ENCODE data around the gene DLGAP3. TPM values are rescaled to one million over a fixed set of nuclear protein-coding genes. Genes with fewer than 3 reads are reported as not detected.

Gene DLGAP3
- total and polyA plus RNA-seq, 4 donors, result 0.05 to 0.19 (median 0.08) TPM

DNA sequence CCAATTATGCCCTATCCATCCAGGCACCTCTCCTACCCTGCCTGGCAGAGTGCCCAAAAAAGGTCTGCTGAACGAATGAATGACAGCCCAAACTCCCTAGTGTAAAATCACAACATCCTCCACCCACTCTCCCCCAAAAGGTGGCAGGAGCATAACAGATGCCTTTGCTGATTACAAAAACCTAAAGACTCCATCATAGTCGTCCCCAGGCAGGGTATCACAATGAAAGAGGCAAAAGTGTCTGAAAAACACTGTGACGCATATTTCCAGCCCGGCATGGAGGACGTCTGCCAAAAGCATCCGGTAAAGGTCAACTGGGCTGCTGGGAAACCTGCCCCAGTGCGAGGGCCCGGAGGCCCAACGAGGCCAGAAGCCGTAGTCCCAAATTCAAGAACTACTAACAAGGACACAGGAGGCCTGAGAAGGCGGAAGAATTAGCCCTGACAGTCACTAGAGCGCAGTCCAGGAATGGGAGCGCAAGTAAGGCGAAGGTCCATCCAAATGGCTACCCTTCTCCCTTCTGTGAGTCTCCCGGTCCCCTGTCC is 70.5 kb downstream of the DLGAP3 start:
- under 1% methylated on average over 15 of the region's 15 CpGs for WGBS
- Histone ChIP-seq H3K27me3 (ENCODE audit: control insufficient read depth in 4 of 4, insufficient read depth in 4 of 4, low read length in 3 of 4) (no peaks in the 10 kb centered on the region), H3K36me3 (ENCODE audit: control insufficient read depth in 4 of 4, insufficient read depth in 3 of 4, low read depth in 1 of 4, low read length in 3 of 4) (peaks cover 4 to 19% (median 16%) of the 10 kb centered on the region in 4 donors), H3K9ac (ENCODE audit: low read depth in 1 of 2, low read length in 2 of 2) (peak overlapping the region; percentile 78 to 99), H3K9me3 (ENCODE audit: control insufficient read depth in 4 of 4, low read length in 3 of 4) (no peaks in the 10 kb centered on the region), H3K27ac (ENCODE audit: low read depth in 1 of 2, low read length in 2 of 2) (peak overlapping the region; percentile 88 to 91), H3K4me3 (ENCODE audit: low read depth in 1 of 3, low read length in 3 of 3) (peak overlapping the region; percentile 74 to 100 (median 88)), H3K4me1 (ENCODE audit: control insufficient read depth in 4 of 4, insufficient read depth in 4 of 4, low read length in 3 of 4) (peaks cover 2 to 22% (median 17%) of the 10 kb centered on the region in 4 donors)
- TF ChIP-seq, protein P1, sequence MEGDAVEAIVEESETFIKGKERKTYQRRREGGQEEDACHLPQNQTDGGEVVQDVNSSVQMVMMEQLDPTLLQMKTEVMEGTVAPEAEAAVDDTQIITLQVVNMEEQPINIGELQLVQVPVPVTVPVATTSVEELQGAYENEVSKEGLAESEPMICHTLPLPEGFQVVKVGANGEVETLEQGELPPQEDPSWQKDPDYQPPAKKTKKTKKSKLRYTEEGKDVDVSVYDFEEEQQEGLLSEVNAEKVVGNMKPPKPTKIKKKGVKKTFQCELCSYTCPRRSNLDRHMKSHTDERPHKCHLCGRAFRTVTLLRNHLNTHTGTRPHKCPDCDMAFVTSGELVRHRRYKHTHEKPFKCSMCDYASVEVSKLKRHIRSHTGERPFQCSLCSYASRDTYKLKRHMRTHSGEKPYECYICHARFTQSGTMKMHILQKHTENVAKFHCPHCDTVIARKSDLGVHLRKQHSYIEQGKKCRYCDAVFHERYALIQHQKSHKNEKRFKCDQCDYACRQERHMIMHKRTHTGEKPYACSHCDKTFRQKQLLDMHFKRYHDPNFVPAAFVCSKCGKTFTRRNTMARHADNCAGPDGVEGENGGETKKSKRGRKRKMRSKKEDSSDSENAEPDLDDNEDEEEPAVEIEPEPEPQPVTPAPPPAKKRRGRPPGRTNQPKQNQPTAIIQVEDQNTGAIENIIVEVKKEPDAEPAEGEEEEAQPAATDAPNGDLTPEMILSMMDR (IDR thresholded peaks at IDR 0.05; ENCODE audit: low read depth, low read length, missing input control), result no peak
- TF ChIP-seq FOXA1 (IDR thresholded peaks at IDR 0.05), result no peak
- peak; percentile 37 for TF ChIP-seq NR2F2 (IDR thresholded peaks at IDR 0.05)
- no peak for TF ChIP-seq TAF1 (conservative IDR thresholded peaks at IDR 0.05)
- peak; percentile 30 for TF ChIP-seq YY1 (IDR thresholded peaks at IDR 0.05)
- no peak for TF ChIP-seq SP1 (IDR thresholded peaks at IDR 0.05)
- TF ChIP-seq, protein P2, sequence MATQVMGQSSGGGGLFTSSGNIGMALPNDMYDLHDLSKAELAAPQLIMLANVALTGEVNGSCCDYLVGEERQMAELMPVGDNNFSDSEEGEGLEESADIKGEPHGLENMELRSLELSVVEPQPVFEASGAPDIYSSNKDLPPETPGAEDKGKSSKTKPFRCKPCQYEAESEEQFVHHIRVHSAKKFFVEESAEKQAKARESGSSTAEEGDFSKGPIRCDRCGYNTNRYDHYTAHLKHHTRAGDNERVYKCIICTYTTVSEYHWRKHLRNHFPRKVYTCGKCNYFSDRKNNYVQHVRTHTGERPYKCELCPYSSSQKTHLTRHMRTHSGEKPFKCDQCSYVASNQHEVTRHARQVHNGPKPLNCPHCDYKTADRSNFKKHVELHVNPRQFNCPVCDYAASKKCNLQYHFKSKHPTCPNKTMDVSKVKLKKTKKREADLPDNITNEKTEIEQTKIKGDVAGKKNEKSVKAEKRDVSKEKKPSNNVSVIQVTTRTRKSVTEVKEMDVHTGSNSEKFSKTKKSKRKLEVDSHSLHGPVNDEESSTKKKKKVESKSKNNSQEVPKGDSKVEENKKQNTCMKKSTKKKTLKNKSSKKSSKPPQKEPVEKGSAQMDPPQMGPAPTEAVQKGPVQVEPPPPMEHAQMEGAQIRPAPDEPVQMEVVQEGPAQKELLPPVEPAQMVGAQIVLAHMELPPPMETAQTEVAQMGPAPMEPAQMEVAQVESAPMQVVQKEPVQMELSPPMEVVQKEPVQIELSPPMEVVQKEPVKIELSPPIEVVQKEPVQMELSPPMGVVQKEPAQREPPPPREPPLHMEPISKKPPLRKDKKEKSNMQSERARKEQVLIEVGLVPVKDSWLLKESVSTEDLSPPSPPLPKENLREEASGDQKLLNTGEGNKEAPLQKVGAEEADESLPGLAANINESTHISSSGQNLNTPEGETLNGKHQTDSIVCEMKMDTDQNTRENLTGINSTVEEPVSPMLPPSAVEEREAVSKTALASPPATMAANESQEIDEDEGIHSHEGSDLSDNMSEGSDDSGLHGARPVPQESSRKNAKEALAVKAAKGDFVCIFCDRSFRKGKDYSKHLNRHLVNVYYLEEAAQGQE (IDR thresholded peaks at IDR 0.05), result no peak
- peak; percentile 20 to 29 for TF ChIP-seq RXRA (IDR thresholded peaks at IDR 0.05)
- DNase-seq (ENCODE audit: low spot score), result no peak

DNA sequence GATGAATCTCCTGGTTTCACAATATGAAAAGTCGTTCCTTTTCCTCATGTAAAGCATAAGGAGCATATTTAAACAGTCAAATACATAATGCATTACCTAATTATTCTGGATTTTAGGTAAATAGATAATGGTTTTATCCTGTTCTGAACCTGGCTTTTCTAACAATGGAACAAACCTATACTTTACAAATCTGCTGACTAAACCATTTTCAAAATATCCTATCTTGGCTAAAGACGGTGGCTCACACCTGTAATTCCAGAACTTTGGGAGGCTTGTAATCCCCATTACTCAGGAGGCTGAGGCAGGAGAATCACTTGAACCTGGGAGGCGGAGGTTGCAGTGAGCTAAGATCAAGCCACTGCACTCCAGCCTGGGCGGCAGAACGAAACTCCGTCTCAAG is 72.8 kb downstream of the DLGAP3 start:
- Histone ChIP-seq H3K4me1 (ENCODE audit: control insufficient read depth in 4 of 4, insufficient read depth in 4 of 4, low read length in 3 of 4) (peaks cover 2 to 31% (median 25%) of the 10 kb centered on the region in 4 donors), H3K4me3 (ENCODE audit: low read depth in 1 of 3, low read length in 3 of 3) (no peak overlapping the region), H3K27me3 (ENCODE audit: control insufficient read depth in 4 of 4, insufficient read depth in 4 of 4, low read length in 3 of 4) (no peaks in the 10 kb centered on the region), H3K36me3 (ENCODE audit: control insufficient read depth in 4 of 4, insufficient read depth in 3 of 4, low read depth in 1 of 4, low read length in 3 of 4) (peaks cover 4 to 25% (median 18%) of the 10 kb centered on the region in 4 donors), H3K27ac (ENCODE audit: low read depth in 1 of 2, low read length in 2 of 2) (no peak overlapping the region), H3K9me3 (ENCODE audit: control insufficient read depth in 4 of 4, low read length in 3 of 4) (no peaks in the 10 kb centered on the region), H3K9ac (ENCODE audit: low read depth in 1 of 2, low read length in 2 of 2) (no peak overlapping the region)
- 95% methylated on average over 6 of the region's 6 CpGs for WGBS
- DNase-seq (ENCODE audit: low spot score), result no peak
- TF ChIP-seq HNF4G (IDR thresholded peaks at IDR 0.05) (no peak), SP1 (IDR thresholded peaks at IDR 0.05) (no peak), RAD21 (IDR thresholded peaks at IDR 0.05) (no peak), HNF4A (conservative IDR thresholded peaks at IDR 0.05) (no peak), EGR1 (IDR thresholded peaks at IDR 0.05; ENCODE audit: low read depth in 2 of 2) (no peak), FOXA2 (IDR thresholded peaks at IDR 0.05) (no peak), GABPA (IDR thresholded peaks at IDR 0.05 in 1 of 2, conservative IDR thresholded peaks at IDR 0.05 in 1 of 2) (no peak), JUND (IDR thresholded peaks at IDR 0.05) (no peak), FOXA1 (IDR thresholded peaks at IDR 0.05) (no peak), RXRA (IDR thresholded peaks at IDR 0.05) (no peak)
- TF ChIP-seq, protein P2 (IDR thresholded peaks at IDR 0.05), result no peak
- TF ChIP-seq, protein P3, sequence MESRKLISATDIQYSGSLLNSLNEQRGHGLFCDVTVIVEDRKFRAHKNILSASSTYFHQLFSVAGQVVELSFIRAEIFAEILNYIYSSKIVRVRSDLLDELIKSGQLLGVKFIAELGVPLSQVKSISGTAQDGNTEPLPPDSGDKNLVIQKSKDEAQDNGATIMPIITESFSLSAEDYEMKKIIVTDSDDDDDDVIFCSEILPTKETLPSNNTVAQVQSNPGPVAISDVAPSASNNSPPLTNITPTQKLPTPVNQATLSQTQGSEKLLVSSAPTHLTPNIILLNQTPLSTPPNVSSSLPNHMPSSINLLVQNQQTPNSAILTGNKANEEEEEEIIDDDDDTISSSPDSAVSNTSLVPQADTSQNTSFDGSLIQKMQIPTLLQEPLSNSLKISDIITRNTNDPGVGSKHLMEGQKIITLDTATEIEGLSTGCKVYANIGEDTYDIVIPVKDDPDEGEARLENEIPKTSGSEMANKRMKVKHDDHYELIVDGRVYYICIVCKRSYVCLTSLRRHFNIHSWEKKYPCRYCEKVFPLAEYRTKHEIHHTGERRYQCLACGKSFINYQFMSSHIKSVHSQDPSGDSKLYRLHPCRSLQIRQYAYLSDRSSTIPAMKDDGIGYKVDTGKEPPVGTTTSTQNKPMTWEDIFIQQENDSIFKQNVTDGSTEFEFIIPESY (IDR thresholded peaks at IDR 0.05), result no peak
- TF ChIP-seq, protein P1 (IDR thresholded peaks at IDR 0.05; ENCODE audit: low read depth, low read length, missing input control), result no peak

All from liver (tissue), 9 donors.